Endothelial cell of umbilical vein (primary cell): ENCODE data around the gene C2. TPM values are rescaled to one million over a fixed set of nuclear protein-coding genes. Genes with fewer than 3 reads are reported as not detected.

Experiments
- BruUV-seq: library from RNA; stranded (reverse); fragments of 400-500 nt; replicated peaks from 2 replicates; lab custom pipeline; 2021; lab: Mats Ljungman, UMichigan
- CTCF ChIA-PET: fragments of 300-600, 350-600 bp; sonication (Branson Sonifier 250); formaldehyde crosslinking; loops from one replicate; lab custom pipeline; 2021; ENCODE audit warnings: antibody characterized with exemption, inconsistent platforms; lab: Charles Lee
- POLR2A ChIA-PET: fragments of 300-600, 350-600 bp; sonication (Branson Sonifier 250); formaldehyde crosslinking; loops from one replicate; lab custom pipeline; 2021; ENCODE audit warnings: antibody characterized with exemption, inconsistent platforms; lab: Charles Lee
- DNase-seq: peaks from one replicate; pipeline ENCODE4 v3.0.0-alpha.2; 2011; ENCODE audit warnings: low read depth, low spot score
- FAIRE-seq: peaks from 2 replicates; lab custom pipeline; 2011; peaks lifted over from hg19 to GRCh38; lab: Jason Lieb, UNC
- H2AFZ ChIP-seq: 2 replicates; pipeline ENCODE4 v1.6.0; 2012; ENCODE audit warnings: low read depth, low read length, control low read depth, inconsistent platforms
- H3K27ac ChIP-seq: 2 replicates; pipeline ENCODE4 v1.5.1; 2011; ENCODE audit warnings: low read depth, mild to moderate bottlenecking, control low read depth, low read length, moderate library complexity; ENCODE audit not compliant: insufficient read depth
- H3K27me3 ChIP-seq, 2 experiments: 2 replicates each; pipeline versions ENCODE4 v1.6.0 to v1.6.1; 2011; ENCODE audit warnings: low read length in 2 of 2, mixed read lengths in 1 of 2; ENCODE audit not compliant: control insufficient read depth in 2 of 2, insufficient read depth in 2 of 2
- H3K36me3 ChIP-seq, 2 experiments: 2 replicates in 1 of 2; 3 replicates in 1 of 2; pipeline ENCODE4 v1.5.1; 2011; ENCODE audit warnings: low read length in 2 of 2, mild to moderate bottlenecking in 1 of 2, moderate library complexity in 1 of 2; ENCODE audit not compliant: control insufficient read depth in 2 of 2, insufficient read depth in 2 of 2; ENCODE audit errors: extremely low read depth in 1 of 2
- H3K4me1 ChIP-seq: 3 replicates; pipeline ENCODE4 v1.5.1; 2011; ENCODE audit warnings: mild to moderate bottlenecking, low read length; ENCODE audit not compliant: control insufficient read depth, insufficient read depth; ENCODE audit errors: extremely low read depth
- H3K4me2 ChIP-seq: 2 replicates; pipeline ENCODE4 v1.6.1; 2011; ENCODE audit warnings: low read length, control low read depth, mixed read lengths; ENCODE audit not compliant: insufficient read depth
- H3K4me3 ChIP-seq, 3 experiments: fragments of 200-600 bp in 1 of 3; sonication (generic), shearing (Covaris generic) in 1 of 3; replicated peaks in 1 of 3; 2 replicates each; pipeline ENCODE4 v1.5.1; 2011 to 2016; ENCODE audit warnings: control low read depth in 3 of 3, low read length in 3 of 3, mild to moderate bottlenecking in 2 of 3, inconsistent platforms in 1 of 3, low read depth in 1 of 3, moderate library complexity in 1 of 3; ENCODE audit not compliant: insufficient read depth in 1 of 3
- H3K79me2 ChIP-seq: 2 replicates; pipeline ENCODE4 v1.6.0; 2012; ENCODE audit warnings: low read length, inconsistent platforms; ENCODE audit not compliant: control insufficient read depth, insufficient read depth
- H3K9ac ChIP-seq: replicated peaks from 2 replicates; pipeline ENCODE3; 2011; ENCODE audit warnings: low read length, control low read depth; ENCODE audit not compliant: insufficient read depth; ENCODE audit errors: extremely low read depth
- H3K9me1 ChIP-seq: replicated peaks from 3 replicates; pipeline ENCODE4 v1.6.0; 2011; ENCODE audit warnings: mild to moderate bottlenecking, low read length; ENCODE audit not compliant: control insufficient read depth, insufficient read depth; ENCODE audit errors: extremely low read depth
- H3K9me3 ChIP-seq: replicated peaks from 2 replicates; pipeline ENCODE4 v1.5.1; 2012; ENCODE audit warnings: low read length, inconsistent platforms; ENCODE audit not compliant: control insufficient read depth, insufficient read depth
- H4K20me1 ChIP-seq: replicated peaks from 2 replicates; pipeline ENCODE3; 2011; ENCODE audit warnings: mild to moderate bottlenecking, low read length; ENCODE audit not compliant: control insufficient read depth, insufficient read depth; ENCODE audit errors: extremely low read depth
- EZH2 ChIP-seq: IDR thresholded peaks from 2 replicates; pipeline ENCODE4 v1.6.1; 2012; ENCODE audit warnings: borderline replicate concordance, low read depth, mild to moderate bottlenecking, moderate library complexity, low read length, inconsistent platforms; ENCODE audit not compliant: severe bottlenecking
- FOS ChIP-seq: IDR thresholded peaks from 2 replicates; pipeline ENCODE4 v1.6.1; 2011; ENCODE audit warnings: mild to moderate bottlenecking, low read length, moderate library complexity, borderline replicate concordance; ENCODE audit not compliant: insufficient read depth
- GATA2 ChIP-seq: IDR thresholded peaks from 2 replicates; pipeline ENCODE4 v1.7.0; 2011; ENCODE audit warnings: low read depth, mild to moderate bottlenecking, moderate library complexity, mixed read lengths, low read length; ENCODE audit not compliant: insufficient read length, insufficient read depth
- JUN ChIP-seq: IDR thresholded peaks from 2 replicates; pipeline ENCODE4 v1.6.1; 2011; ENCODE audit warnings: borderline replicate concordance, low read depth; ENCODE audit not compliant: insufficient read length, insufficient read depth
- MYC ChIP-seq: IDR thresholded peaks from one replicate; pipeline ENCODE4 v1.6.1; 2011; ENCODE audit warnings: mild to moderate bottlenecking, low read depth, low read length
- POLR2A ChIP-seq: IDR thresholded peaks from 2 replicates; pipeline ENCODE4 v1.6.1; 2012; ENCODE audit warnings: low read depth, mild to moderate bottlenecking, control low read depth, low read length
- POLR2AphosphoS5 ChIP-seq: IDR thresholded peaks from 2 replicates; pipeline ENCODE4 v1.6.1; 2012; ENCODE audit warnings: low read depth, mild to moderate bottlenecking, control low read depth, low read length, moderate library complexity; ENCODE audit not compliant: insufficient read depth
- dilution Hi-C: fragments of 300-500 bp; cut with MboI; formaldehyde crosslinking; loops from one replicate; pipeline ENCODE4 v1.15.0; 2019; ENCODE audit warnings: low sequenced_read_pairs; ENCODE audit not compliant: extremely low pct_ligation_motif_present
- intact Hi-C: fragments of 100-400 bp; cut with micrococcal nuclease; formaldehyde crosslinking; loops from one replicate; pipeline ENCODE4 v1.10.0; 2022
- polyA plus RNA-seq, 4 experiments: library from polyadenylated mRNA; depleted of rRNA in 3 of 4; stranded (reverse) in 3 of 4; unstranded in 1 of 4; fragments of >200 nt; gene quantifications; 2 replicates each; pipeline versions ENCODE4 v1.2.1 to v1.2.3, GENCODE V29; 2011 to 2012; ENCODE audit warnings: missing spikeins in 1 of 4
- total RNA-seq: library from RNA; stranded (reverse); gene quantifications from 2 replicates; pipeline ENCODE4 v1.2.3, GENCODE V29; 2021
- TF ChIP-seq, protein P1 (sequence below), 2 donors: IDR thresholded peaks; 1 replicate in 1 of 2; 2 replicates in 1 of 2; pipeline ENCODE4 v1.5.1; 2011; ENCODE audit warnings: low read length in 2 of 2, mild to moderate bottlenecking in 2 of 2, moderate library complexity in 2 of 2, control low read depth in 1 of 2, inconsistent platforms in 1 of 2, low read depth in 1 of 2; ENCODE audit not compliant: insufficient read depth in 1 of 2; ENCODE audit errors: extremely low read depth in 1 of 2
- TF ChIP-seq, protein P2 (sequence below): IDR thresholded peaks from 2 replicates; pipeline ENCODE4 v1.6.1; 2011; ENCODE audit not compliant: insufficient read depth, insufficient read length

Gene C2
- total and polyA plus RNA-seq, 2 donors (not counting 3 experiments of a cell fraction or from before 2014, with no cell fraction given): 0.60 TPM; not detected in 1

DNA sequence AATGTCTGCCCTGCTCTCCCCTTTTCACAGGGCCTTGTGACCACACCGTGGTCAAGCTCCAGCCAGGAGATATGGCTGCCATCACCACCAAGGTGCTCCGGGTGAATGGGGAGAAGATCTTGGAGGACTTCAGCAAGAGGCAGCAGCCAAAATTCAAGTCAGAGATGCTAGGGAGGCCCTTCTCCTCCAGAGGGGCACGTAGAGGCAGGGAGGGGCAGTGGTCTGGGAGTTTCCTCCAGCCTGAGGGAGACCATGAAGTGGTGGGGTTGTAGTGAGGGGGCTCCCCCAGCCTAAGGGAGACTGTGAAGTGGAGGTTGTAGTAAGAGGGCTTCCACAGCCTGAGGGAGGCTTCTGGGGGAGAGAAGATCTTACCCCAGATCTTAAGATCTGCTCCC is 40.4 kb downstream of the C2 start:
- POLR2A ChIA-PET: no interaction called here
- no peak overlapping the region for H2AFZ ChIP-seq
- DNase-seq (no peak), FAIRE-seq (no peak)
- H3K79me2 ChIP-seq: peaks cover 20% of the 10 kb centered on the region
- H3K9me3 ChIP-seq: no peaks in the 10 kb centered on the region
- dilution Hi-C loops (no loop called here), intact Hi-C loops (no loop called here)
- H3K4me1 ChIP-seq: peaks cover 12% of the 10 kb centered on the region
- H3K27me3 ChIP-seq: no peaks in the 10 kb centered on the region
- no peak overlapping the region for H3K27ac ChIP-seq
- no peaks in the 10 kb centered on the region for H4K20me1 ChIP-seq
- H3K4me2 ChIP-seq: no peak overlapping the region
- no peak overlapping the region for H3K4me3 ChIP-seq
- BruUV-seq: no TSS peak
- H3K9ac ChIP-seq: no peak overlapping the region
- CTCF ChIA-PET: no interaction called here
- TF ChIP-seq, protein P1, sequence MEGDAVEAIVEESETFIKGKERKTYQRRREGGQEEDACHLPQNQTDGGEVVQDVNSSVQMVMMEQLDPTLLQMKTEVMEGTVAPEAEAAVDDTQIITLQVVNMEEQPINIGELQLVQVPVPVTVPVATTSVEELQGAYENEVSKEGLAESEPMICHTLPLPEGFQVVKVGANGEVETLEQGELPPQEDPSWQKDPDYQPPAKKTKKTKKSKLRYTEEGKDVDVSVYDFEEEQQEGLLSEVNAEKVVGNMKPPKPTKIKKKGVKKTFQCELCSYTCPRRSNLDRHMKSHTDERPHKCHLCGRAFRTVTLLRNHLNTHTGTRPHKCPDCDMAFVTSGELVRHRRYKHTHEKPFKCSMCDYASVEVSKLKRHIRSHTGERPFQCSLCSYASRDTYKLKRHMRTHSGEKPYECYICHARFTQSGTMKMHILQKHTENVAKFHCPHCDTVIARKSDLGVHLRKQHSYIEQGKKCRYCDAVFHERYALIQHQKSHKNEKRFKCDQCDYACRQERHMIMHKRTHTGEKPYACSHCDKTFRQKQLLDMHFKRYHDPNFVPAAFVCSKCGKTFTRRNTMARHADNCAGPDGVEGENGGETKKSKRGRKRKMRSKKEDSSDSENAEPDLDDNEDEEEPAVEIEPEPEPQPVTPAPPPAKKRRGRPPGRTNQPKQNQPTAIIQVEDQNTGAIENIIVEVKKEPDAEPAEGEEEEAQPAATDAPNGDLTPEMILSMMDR (IDR thresholded peaks at IDR 0.05; ENCODE audit: extremely low read depth in 1 of 2, insufficient read depth in 1 of 2, low read depth in 1 of 2, low read length in 2 of 2): no peak
- TF ChIP-seq EZH2 (no peak), MYC (no peak), POLR2AphosphoS5 (no peak), POLR2A (no peak), JUN (no peak), GATA2 (no peak), FOS (no peak)
- TF ChIP-seq, protein P2, sequence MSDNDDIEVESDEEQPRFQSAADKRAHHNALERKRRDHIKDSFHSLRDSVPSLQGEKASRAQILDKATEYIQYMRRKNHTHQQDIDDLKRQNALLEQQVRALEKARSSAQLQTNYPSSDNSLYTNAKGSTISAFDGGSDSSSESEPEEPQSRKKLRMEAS: no peak
- H3K9me1 ChIP-seq: no peaks in the 10 kb centered on the region
- peaks cover 9 to 48% of the 10 kb centered on the region in 2 experiments for H3K36me3 ChIP-seq
